HG03342 (cell line): ENCODE data around the gene TMEM131.

ENCODE experiments used
- ATAC-seq: cut with Tn5 transposase; IDR thresholded peaks from one replicate; pipeline ENCODE4 v1.9.1; 2021; ENCODE audit warnings: mild to moderate bottlenecking, moderate library complexity; ENCODE audit not compliant: unreplicated experiment

TMEM131 gene

DNA sequence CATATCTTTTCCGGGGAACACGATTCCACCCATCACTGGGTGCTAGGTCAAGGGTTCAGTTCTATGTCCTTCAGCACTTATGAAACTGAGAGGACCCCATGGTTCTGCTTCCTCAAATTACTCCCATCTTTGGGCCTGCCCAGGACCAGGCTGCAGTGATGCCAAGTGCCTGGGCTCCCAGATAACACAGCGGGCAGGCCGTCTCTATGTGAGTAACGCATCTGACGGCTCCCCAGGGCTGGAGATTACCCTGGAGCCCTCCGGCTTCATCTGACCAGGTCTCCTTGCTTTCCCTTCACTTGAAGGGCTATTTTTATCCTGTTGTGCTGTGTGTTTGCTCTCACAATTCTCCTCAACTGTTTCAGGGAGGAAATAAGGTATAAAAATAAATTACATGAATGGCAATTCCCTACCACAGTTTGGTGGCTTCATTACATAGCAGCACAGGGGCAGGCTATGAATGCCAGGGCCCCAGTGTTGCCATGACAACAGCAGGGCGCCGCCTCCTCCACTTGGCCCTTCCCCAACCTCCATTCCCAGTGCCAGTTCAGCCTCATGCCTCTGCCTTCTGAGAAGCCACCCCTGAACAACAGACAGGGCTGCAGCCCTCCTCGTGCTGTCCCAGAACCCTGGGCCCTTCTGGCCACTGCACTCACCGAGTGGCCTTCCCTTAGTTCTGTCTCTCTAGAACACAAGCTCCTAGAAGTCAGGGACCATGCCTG is 25.4 kb upstream of the TMEM131 start:
- no peak for ATAC-seq

DNA sequence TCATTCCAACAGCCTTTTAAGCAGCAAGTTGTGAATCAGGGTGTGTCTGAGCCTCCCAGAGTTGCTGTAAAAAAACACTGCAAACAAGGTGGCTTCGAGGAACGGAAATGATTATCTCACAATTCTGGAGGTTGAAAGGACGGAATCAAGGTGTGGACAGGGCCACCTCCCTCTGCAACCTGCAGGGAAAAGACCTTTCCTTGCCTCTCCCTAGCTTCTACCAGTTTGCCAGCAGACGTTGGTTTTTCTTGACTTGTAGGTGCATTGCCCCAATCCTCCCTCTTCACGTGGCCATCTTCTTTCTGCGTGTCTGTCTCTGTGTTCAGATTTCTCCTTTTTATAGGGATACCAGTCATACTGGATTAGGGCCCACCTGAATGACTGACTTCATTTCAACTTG is 24.8 kb upstream of the TMEM131 start:
- no peak for ATAC-seq

DNA sequence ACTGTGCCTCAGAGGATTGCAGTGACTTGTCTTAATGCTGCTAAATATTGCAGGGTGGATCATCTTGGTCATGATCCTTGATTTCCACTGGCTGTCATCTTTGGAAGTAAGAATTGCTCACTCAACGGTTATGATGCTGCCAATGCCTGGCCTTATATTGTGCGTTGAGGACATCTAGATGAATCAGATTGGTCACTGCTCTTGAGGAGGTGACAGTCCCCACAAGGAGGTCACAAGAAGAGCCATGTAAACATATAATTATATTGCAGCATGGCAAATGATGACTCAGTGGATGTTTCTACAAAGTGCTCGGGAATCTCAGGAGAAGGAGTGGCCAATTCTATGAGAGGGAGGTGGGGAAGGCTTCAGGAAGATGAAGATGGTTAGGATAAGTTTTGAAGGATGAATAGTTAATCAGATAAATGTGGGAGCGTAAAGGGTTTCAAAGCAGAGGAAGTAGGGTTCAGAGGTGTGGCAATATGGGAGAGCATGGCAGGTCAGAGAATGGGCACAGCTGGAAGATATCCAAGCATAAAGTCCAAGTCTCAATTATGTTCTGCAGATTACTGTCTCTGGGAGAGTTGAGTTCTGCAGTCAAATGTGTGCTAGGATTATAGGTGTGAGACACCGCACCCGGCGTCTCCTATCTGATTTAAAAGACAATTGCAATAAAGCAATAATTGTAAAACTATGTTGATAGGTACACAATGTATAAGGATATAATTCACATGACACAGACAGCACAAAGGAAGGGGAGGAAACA is 21.3 kb upstream of the TMEM131 start:
- no peak for ATAC-seq

DNA sequence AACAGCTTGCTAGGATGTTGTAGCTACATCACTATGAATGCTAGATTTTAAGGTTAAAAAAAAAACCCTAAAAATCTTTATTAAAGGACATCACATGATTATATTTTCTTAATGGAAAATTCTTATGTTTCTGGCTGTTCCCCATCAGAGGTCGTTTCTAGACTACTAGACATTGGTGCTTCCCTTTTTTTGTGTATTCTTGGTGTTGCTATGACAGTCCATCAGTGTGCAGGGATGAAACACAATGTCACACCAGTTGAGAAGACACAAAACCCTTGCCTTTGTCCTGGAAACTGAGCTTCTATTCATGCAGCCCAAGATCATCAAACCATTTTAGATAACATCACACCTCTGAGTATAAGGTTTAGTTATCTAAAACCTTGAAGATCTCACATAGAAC is 19.9 kb upstream of the TMEM131 start:
- no peak for ATAC-seq

GRCh38 chr2:98014379-98014778 is 18.6 kb upstream of the TMEM131 start:
- no peak for ATAC-seq

DNA sequence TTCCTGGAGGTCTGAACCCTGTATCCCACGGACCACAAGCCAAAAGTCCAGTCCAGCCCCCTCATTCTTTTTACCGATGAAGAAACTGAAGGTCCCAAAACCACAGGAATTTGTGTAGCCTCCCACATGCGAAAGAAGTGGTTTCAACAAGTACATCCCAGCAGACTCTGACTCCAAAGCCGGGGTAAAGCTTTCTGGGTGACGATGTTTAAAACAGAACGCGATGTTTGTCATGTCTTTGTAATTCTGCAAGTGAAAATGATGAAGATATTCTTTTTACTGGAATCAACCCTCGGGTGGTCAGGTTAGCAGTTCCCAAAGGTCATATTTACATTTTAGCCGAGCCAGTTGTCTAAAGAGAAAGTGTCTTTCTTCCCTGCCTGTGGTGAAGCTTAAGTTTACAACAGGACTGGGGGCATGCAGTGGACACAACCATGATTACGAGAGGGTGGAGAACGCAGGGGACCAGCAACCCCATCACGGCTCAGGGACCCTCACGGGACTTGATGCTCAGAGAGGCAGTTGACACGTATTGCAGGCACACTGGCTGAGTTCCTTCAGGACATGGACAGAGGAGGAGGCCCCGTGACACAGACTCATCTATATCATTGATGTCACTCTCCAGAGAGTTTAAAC is 17.8 kb upstream of the TMEM131 start:
- ATAC-seq, result no peak

DNA sequence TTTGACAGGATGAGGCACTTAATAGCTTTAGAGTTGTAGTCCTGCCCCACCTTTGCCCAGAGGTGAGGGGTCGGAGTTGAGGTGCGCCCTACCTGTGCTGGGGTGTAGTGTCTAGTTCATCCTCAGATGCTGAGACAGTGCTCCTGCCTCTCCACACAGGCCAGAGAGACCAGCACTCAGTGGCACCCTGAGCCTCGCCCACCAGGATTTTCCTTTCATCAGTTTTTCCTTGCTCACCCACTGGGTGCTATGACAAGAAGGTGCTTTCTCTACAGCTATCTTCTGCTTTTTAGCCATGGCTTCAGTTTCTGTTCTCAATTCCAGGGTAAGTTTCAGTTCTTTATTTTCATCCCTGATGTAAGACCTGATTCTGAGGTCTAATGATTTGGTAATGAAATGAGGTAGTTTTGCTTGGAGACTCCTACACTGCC is 16.8 kb upstream of the TMEM131 start:
- ATAC-seq, result peak; percentile 80

GRCh38 chr2:98009887-98010760 is 14.4 kb upstream of the TMEM131 start:
- no peak for ATAC-seq

GRCh38 chr2:98008415-98008814 is 12.7 kb upstream of the TMEM131 start:
- ATAC-seq, result no peak

- ATAC-seq, result no peak
Measured at GRCh38 chr2:98006378-98006777, 10.6 kb upstream of the TMEM131 start.

DNA sequence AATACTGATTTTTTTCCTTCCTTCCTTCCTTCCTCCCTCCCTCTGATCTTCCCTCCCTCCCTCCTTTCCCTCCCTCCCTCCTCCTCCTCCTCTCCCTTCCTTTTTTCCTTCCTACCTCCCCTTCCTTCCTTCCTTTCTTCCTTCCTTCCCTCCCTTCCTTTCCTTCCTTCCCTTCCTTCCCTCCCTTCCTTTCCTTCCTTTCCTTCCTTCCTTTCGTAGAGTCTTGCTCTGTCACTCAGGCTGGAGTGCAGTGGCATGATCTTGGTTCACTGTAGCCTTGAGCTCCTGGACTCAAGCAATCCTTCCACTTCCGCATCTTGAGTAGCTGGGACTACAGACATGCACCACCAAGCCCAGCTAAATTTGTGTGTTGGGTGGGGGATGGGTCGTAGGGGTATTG is 8.9 kb upstream of the TMEM131 start:
- no peak for ATAC-seq

DNA sequence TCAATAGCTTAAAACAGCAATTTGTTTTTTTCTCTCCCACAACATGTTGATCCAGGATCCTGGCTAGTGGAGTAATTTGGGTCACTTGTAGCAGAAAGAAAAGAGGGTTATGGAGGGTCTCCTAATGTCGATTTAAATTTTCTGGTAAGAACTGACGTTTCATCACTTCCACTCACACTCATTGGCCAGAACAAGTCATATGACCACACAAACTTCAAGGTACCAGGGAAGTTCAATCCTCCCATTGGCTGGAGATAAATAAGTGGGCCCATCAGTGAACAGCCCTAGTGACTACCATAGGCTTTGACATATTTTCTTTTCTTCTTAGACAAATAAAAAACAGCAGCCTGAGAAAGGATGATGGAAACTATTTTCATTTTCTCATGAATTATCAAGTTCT is 8.3 kb upstream of the TMEM131 start:
- ATAC-seq, result no peak

DNA sequence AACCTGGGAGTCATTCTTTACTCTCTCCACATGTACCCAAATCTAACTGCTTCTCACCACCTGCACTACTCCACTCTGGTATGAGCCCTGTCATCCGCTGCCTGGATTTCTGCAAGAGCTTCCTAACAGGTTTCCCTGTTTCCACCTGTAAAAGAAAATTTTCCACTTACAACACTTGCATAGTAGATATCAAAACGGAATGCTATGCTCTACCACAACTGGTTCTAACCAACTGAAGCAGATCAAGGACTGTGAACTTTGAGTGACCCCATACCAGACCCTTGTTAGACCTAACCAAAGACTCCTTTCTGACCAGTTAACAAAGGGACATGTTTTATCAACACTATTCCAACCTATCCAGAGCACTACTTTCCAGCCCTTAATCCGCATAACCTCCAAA is 3.8 kb upstream of the TMEM131 start:
- no peak for ATAC-seq

DNA sequence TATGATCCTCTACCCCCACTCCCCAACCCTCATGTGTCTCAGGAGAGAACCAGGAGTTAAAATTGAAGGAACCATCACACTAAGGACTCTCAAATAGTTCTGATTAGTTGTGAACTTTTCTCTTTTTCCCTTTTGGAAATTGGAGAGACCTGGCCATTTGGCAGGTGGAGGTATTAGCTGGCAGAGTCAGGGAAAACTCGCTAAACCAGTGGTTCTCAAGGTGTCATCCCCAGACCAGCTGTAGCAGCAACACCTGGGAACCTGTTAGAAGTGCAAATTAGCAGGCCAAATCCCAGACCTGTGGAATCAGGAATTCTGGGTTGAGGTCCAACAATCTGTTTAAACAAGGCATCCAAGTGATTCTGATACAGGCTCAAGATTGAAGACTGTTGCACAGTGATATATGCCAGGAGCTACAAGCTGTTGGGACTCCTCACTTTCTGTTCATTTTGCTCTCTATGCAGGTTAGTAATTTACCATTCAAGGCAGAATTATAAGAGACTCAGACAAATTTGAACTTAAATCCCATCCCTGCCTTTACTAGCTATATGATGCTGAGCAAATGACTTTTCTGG is 2.8 kb upstream of the TMEM131 start:
- no peak for ATAC-seq

- ATAC-seq, result no peak
Measured at GRCh38 chr2:97997784-97998392, 2.1 kb upstream of the TMEM131 start.

- ATAC-seq, result no peak
Measured at GRCh38 chr2:97996679-97997078, 931 bp upstream of the TMEM131 start.

DNA sequence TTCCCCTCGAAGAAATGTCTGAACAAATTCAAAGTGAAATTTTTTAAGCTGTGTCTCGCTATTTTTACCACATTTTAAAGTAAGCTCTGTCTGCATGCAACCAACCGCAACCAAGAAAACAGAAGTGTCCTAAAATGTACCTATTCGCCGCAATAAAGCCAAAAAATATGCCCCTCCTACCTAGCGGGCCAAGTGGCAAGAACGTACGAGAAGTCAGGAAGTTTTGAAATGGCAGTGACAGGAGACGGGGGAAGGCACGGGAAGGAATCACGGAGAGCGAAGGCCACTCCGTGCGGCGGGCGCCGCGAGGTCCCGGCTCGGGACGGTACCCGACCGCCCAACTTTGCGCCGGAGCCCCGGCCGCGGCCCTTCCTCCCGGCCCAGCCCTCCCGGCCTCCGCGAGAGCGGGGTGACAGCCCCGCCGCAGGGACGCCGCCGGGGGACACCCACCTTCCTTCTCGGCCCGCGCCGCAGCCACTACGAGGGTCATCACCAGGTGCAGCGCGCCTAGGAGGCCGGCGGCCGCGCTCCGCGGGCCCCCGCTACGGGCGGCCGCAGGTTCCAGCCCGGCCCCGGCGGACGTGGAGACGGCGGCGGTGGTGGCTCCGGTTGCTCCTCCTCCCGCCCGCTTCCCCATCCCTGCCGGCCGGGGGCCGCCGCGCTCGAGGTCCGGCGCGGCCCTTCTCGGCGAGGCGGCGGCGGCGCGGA is 568 bp downstream of the TMEM131 start:
- peak; percentile 34 for ATAC-seq

GRCh38 chr2:97994476-97994875 is 1.3 kb downstream of the TMEM131 start:
- no peak for ATAC-seq

GRCh38 chr2:97993926-97994325 is 1.8 kb downstream of the TMEM131 start:
- no peak for ATAC-seq
